K562 (cell line): ENCODE results near the gene CAMK1D. TPM values are rescaled to one million over a fixed set of nuclear protein-coding genes. Genes with fewer than 3 reads are reported as not detected.

Source experiments
- ATAC-seq: fragments of 200-7000 bp; cut with Tn5 transposase; 3 replicates; pipeline ENCODE4 v1.9.1; 2020; ENCODE audit warnings: moderate library complexity
- BruUV-seq: library from RNA; stranded (reverse); fragments of 400-500 nt; replicated peaks from 2 replicates; lab custom pipeline; 2021; lab: Mats Ljungman, UMichigan
- CTCF ChIA-PET: fragments of 300-600 bp; formaldehyde crosslinking; extraction: SDS; loops from one replicate; lab custom pipeline; 2021; ENCODE audit warnings: low intra/inter-chr PET ratio; lab: Yijun Ruan, JAX
- POLR2A ChIA-PET: fragments of 300-600, 350-650 bp; sonication (Branson Sonifier 250); formaldehyde crosslinking; extraction: SDS; loops from one replicate; lab custom pipeline; 2021; ENCODE audit warnings: antibody characterized with exemption, inconsistent platforms; lab: Yijun Ruan, JAX
- DNase-seq, 4 experiments: peaks; one replicate each; pipeline versions ENCODE4 v3.0.0 to v3.0.0-alpha.2; 2011 to 2018; ENCODE audit warnings: low spot score in 3 of 4, mixed read lengths in 3 of 4; ENCODE audit errors: extremely low read depth in 1 of 4
- FAIRE-seq: peaks from 2 replicates; lab custom pipeline; 2011; peaks lifted over from hg19 to GRCh38; lab: Jason Lieb, UNC
- H2AFZ ChIP-seq: 2 replicates; pipeline ENCODE4 v1.6.0; 2011; ENCODE audit warnings: low read depth, low read length, control low read depth, inconsistent platforms
- H3K27ac ChIP-seq: fragments of 200-600 bp; 3 replicates; pipeline ENCODE4 v1.8.0; 2011; ENCODE audit warnings: low read depth, mild to moderate bottlenecking, control low read depth, inconsistent platforms, low read length, moderate library complexity, mixed read lengths; ENCODE audit errors: extremely low read depth
- H3K27me3 ChIP-seq, 2 experiments: fragments of 300-600 bp in 1 of 2; 2 replicates in 1 of 2; 3 replicates in 1 of 2; pipeline versions ENCODE4 v1.6.0 to v1.8.0; 2011; ENCODE audit warnings: inconsistent platforms in 2 of 2, low read length in 2 of 2, mild to moderate bottlenecking in 1 of 2, mixed read lengths in 1 of 2, moderate library complexity in 1 of 2; ENCODE audit not compliant: control insufficient read depth in 2 of 2, insufficient read depth in 2 of 2
- H3K36me3 ChIP-seq: fragments of 300-600 bp; 3 replicates; pipeline ENCODE4 v1.8.0; 2011; ENCODE audit warnings: mild to moderate bottlenecking, low read length, inconsistent platforms; ENCODE audit not compliant: control insufficient read depth, insufficient read depth
- H3K4me1 ChIP-seq, 2 experiments: fragments of 200-600 bp in 1 of 2; replicated peaks in 1 of 2; 2 replicates in 1 of 2; 3 replicates in 1 of 2; pipeline versions ENCODE4 v1.5.1 to v1.8.0; 2011; ENCODE audit warnings: inconsistent platforms in 2 of 2, low read length in 2 of 2, mild to moderate bottlenecking in 1 of 2, mixed read lengths in 1 of 2, moderate library complexity in 1 of 2; ENCODE audit not compliant: control insufficient read depth in 2 of 2, insufficient read depth in 2 of 2
- H3K4me2 ChIP-seq: 2 replicates; pipeline ENCODE4 v1.6.1; 2011; ENCODE audit warnings: low read length, control low read depth, inconsistent platforms, mixed read lengths; ENCODE audit not compliant: insufficient read depth
- H3K4me3 ChIP-seq: fragments of 200-600 bp; sonication (generic), shearing (Covaris generic); 2 replicates; pipeline ENCODE4 v1.5.1; 2016; ENCODE audit warnings: control low read depth, inconsistent platforms
- H3K79me2 ChIP-seq: fragments of 200-600 bp; 3 replicates; pipeline ENCODE4 v1.8.0; 2011; ENCODE audit warnings: low read length, inconsistent platforms; ENCODE audit not compliant: control insufficient read depth, insufficient read depth
- H3K9ac ChIP-seq, 2 experiments: 2 replicates each; pipeline versions ENCODE4 v1.6.0 to v1.6.1; 2011; ENCODE audit warnings: low read depth in 2 of 2, low read length in 2 of 2, control low read depth in 1 of 2, inconsistent platforms in 1 of 2, mild to moderate bottlenecking in 1 of 2, mixed read lengths in 1 of 2; ENCODE audit not compliant: insufficient read depth in 1 of 2
- H3K9me1 ChIP-seq: one replicate; pipeline ENCODE4 v1.6.0; 2011; ENCODE audit warnings: inconsistent platforms, mild to moderate bottlenecking, low read length, moderate library complexity; ENCODE audit not compliant: control insufficient read depth, insufficient read depth
- H3K9me3 ChIP-seq: replicated peaks from 2 replicates; pipeline ENCODE4 v1.5.1; 2011; ENCODE audit warnings: low read depth, low read length, inconsistent platforms; ENCODE audit not compliant: control insufficient read depth, insufficient read depth
- H4K20me1 ChIP-seq: replicated peaks from 2 replicates; pipeline ENCODE4 v1.6.1; 2011; ENCODE audit warnings: low read length, inconsistent platforms, mixed read lengths; ENCODE audit not compliant: control insufficient read depth, insufficient read depth
- CCNT2 ChIP-seq: IDR thresholded peaks from 2 replicates; pipeline ENCODE4 v1.6.1; 2011; ENCODE audit warnings: borderline replicate concordance, low read depth, mild to moderate bottlenecking, moderate library complexity, mixed read lengths, low read length; ENCODE audit not compliant: insufficient read length; ENCODE audit errors: extremely low read depth
- SIN3A ChIP-seq, 2 experiments: fragments of 150-350 bp in 1 of 2; IDR thresholded peaks; 2 replicates each; pipeline ENCODE4 v1.6.1; 2011 to 2016; ENCODE audit warnings: borderline replicate concordance in 2 of 2, low read depth in 2 of 2, low read length in 2 of 2, mild to moderate bottlenecking in 2 of 2, moderate library complexity in 2 of 2; ENCODE audit not compliant: control insufficient read depth in 1 of 2
- WGBS: fragments of 100-300 bp; shearing (Covaris generic); methylation state at CpG from one replicate; pipeline ENCODE4 v1.1.6; 2016; ENCODE audit warnings: low coverage, mixed read lengths; ENCODE audit not compliant: insufficient coverage; ENCODE audit errors: missing lambda C conversion rate; 5-methylcytosine and 5-hydroxymethylcytosine counted together
- in situ Hi-C: fragments of 300-500 bp; cut with MboI; formaldehyde crosslinking; loops from 4 replicates; pipeline ENCODE4 v1.15.0; 2018; ENCODE audit warnings: inconsistent platforms, mixed read lengths
- intact Hi-C: fragments of 100-400 bp; cut with micrococcal nuclease; formaldehyde crosslinking; loops from 2 replicates; pipeline ENCODE4 v1.14.2; 2022
- polyA plus RNA-seq, 8 experiments: library from polyadenylated mRNA; depleted of rRNA in 4 of 8; stranded (reverse) in 5 of 8; unstranded in 3 of 8; fragments of >200 nt; fragmentation: Nextera tagmentation in 2 of 8; fragmentation: Illumina TruSeq in 1 of 8; extraction: Ambion mirVana in 2 of 8; extraction: Trizol in 1 of 8; gene quantifications; 2 replicates each; pipeline versions ENCODE4 v1.2.1 to v1.2.3, GENCODE V29; 2011 to 2014; ENCODE audit warnings: inconsistent platforms in 1 of 8, missing spikeins in 1 of 8
- total RNA-seq, 7 experiments: library from RNA; depleted of rRNA in 6 of 7; stranded (reverse); fragments of >200 nt in 6 of 7; fragmentation: Illumina TruSeq in 2 of 7; extraction: Trizol in 2 of 7; gene quantifications; 2 replicates each; pipeline versions ENCODE4 v1.2.1 to v1.2.3, GENCODE V29; 2011 to 2021; ENCODE audit warnings: low replicate concordance in 1 of 7
- TF ChIP-seq, protein P1 (sequence below): fragments of 250-450 bp; sonication (Bioruptor Pico); IDR thresholded peaks from 2 replicates; pipeline ENCODE4 v1.6.1; 2021; ENCODE audit warnings: mild to moderate bottlenecking

CAMK1D gene
- total and polyA plus RNA-seq, 9 of the 15 experiments (the other 6 are each of a cell fraction or from before 2014, with no cell fraction given) = 0.12 to 0.24 (median 0.20) TPM; not detected in 5

DNA sequence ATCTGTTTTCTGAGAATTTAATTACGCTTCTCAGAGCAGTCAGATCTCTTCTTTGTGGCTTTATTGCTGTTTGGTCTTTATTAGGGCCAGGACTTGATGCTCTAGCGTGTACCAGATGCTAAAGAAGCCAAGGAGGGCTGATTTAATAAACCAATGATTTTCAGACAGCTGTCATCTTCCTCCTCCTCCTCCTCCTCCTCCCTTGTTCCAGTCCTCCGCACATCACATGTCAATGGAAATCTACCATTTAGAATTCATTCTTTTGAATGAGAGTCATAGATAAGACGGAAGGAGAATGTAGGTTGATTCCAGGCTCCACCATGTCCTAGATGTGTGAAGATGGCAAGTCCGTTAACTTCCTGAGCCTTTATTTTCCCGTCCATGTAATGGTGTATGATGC is 156.3 kb downstream of the CAMK1D start:
- Histone ChIP-seq H3K27me3 (peaks cover 53 to 67% of the 10 kb centered on the region in 2 experiments), H3K9me3 (no peaks in the 10 kb centered on the region), H3K9ac (no peak overlapping the region), H3K79me2 (no peaks in the 10 kb centered on the region), H3K4me2 (no peak overlapping the region), H3K27ac (no peak overlapping the region), H3K4me1 (no peaks in the 10 kb centered on the region), H4K20me1 (peaks cover 3% of the 10 kb centered on the region; the same call in 1 of the 2 replicates), H3K9me1 (no peaks in the 10 kb centered on the region), H2AFZ (no peak overlapping the region), H3K36me3 (no peaks in the 10 kb centered on the region), H3K4me3 (no peak overlapping the region)
- WGBS = 4% methylated on average over 6 of the region's 6 CpGs
- in situ Hi-C loops (no loop called here), intact Hi-C loops (no loop called here)
- BruUV-seq = no TSS peak
- ChIA-PET CTCF (no interaction called here), POLR2A (no interaction called here)
- ATAC-seq = no peak
- TF ChIP-seq CCNT2 (no peak), SIN3A (IDR thresholded peaks at IDR 0.05; ENCODE audit: borderline replicate concordance in 2 of 2, control insufficient read depth in 1 of 2, low read depth in 2 of 2, low read length in 2 of 2) (no peak)
- TF ChIP-seq, protein P1, sequence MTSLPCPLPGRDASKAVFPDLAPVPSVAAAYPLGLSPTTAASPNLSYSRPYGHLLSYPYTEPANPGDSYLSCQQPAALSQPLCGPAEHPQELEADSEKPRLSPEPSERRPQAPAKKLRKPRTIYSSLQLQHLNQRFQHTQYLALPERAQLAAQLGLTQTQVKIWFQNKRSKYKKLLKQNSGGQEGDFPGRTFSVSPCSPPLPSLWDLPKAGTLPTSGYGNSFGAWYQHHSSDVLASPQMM (CRISPR knock-in tag) = no peak
- no peak for FAIRE-seq
- DNase-seq = no peak
